NOMO-1 treated with DMSO at 0.1 percent for 48 hours (cell line): ENCODE data around the gene NTMT1.

Experiments used
- DNase-seq: peaks from one replicate; lab custom pipeline; 2025; ENCODE audit not compliant: unreplicated experiment; lab: John Stamatoyannopoulos, UW

The NTMT1 gene

GRCh38 chr9:129596541-129597331 lies 29.2 kb upstream of the NTMT1 start:
- no peak for DNase-seq

GRCh38 chr9:129597355-129598088 lies 28.4 kb upstream of the NTMT1 start:
- no peak for DNase-seq

GRCh38 chr9:129598089-129598596 lies 27.8 kb upstream of the NTMT1 start:
- no peak for DNase-seq

- no peak for DNase-seq
These were observed 24.8 kb upstream of the NTMT1 start for GRCh38 chr9:129601082-129601674.

GRCh38 chr9:129602598-129603415 lies 23.2 kb upstream of the NTMT1 start:
- no peak for DNase-seq

GRCh38 chr9:129604056-129604765 lies 21.8 kb upstream of the NTMT1 start:
- DNase-seq = no peak

GRCh38 chr9:129604766-129605163 lies 21.2 kb upstream of the NTMT1 start:
- DNase-seq = no peak

GRCh38 chr9:129606161-129607026 lies 19.6 kb upstream of the NTMT1 start:
- no peak for DNase-seq

GRCh38 chr9:129607027-129607387 lies 19.0 kb upstream of the NTMT1 start:
- DNase-seq = no peak

GRCh38 chr9:129608561-129609481 lies 17.1 kb upstream of the NTMT1 start:
- DNase-seq = no peak

GRCh38 chr9:129609486-129610212 lies 16.3 kb upstream of the NTMT1 start:
- no peak for DNase-seq

GRCh38 chr9:129610213-129610472 lies 15.8 kb upstream of the NTMT1 start:
- DNase-seq = no peak

GRCh38 chr9:129610473-129611306 lies 15.3 kb upstream of the NTMT1 start:
- DNase-seq = peak; percentile 53

GRCh38 chr9:129611307-129611800 lies 14.6 kb upstream of the NTMT1 start:
- no peak for DNase-seq

GRCh38 chr9:129612123-129612522 lies 13.8 kb upstream of the NTMT1 start:
- DNase-seq = no peak

- DNase-seq = no peak
These were observed 13.0 kb upstream of the NTMT1 start for GRCh38 chr9:129612815-129613519.
